Neural crest cell (in vitro differentiated cells): Measurements from ENCODE around the gene GABBR1. TPM values are rescaled to one million over a fixed set of nuclear protein-coding genes. Genes with fewer than 3 reads are reported as not detected.
A peak's percentile ranks its signal among the peaks of the same experiment; 100 is the strongest.

Source experiments
- DNase-seq: peaks from one replicate; pipeline ENCODE4 v3.0.0; 2021; ENCODE audit warnings: low read depth, mixed read lengths, low spot score
- H3K27ac Mint-ChIP-seq: one replicate; pipeline ENCODE4 v1.8.0; 2021; ENCODE audit warnings: mild to moderate bottlenecking, mixed read lengths; ENCODE audit not compliant: unreplicated experiment
- H3K27me3 Mint-ChIP-seq: 2 replicates; pipeline ENCODE4 v1.8.0; 2021; ENCODE audit warnings: low read depth, mild to moderate bottlenecking, mixed read lengths
- H3K36me3 Mint-ChIP-seq: 2 replicates; pipeline ENCODE4 v1.8.0; 2021; ENCODE audit warnings: low read depth, mild to moderate bottlenecking, mixed read lengths
- H3K4me1 Mint-ChIP-seq: 2 replicates; pipeline ENCODE4 v1.8.0; 2021; ENCODE audit warnings: mixed read lengths
- H3K4me3 Mint-ChIP-seq: one replicate; pipeline ENCODE4 v1.8.0; 2021; ENCODE audit warnings: mild to moderate bottlenecking, mixed read lengths
- H3K9me3 Mint-ChIP-seq: 2 replicates; pipeline ENCODE4 v1.8.0; 2021; ENCODE audit warnings: mixed read lengths
- total RNA-seq: library from RNA; stranded (reverse); gene quantifications from 2 replicates; pipeline ENCODE4 v1.2.1, GENCODE V29; 2021
- TF ChIP-seq, protein P1 (sequence below): fragments of 200-600 bp; sonication (generic); conservative IDR thresholded peaks from 2 replicates; pipeline ENCODE4 v1.5.0; 2021; ENCODE audit warnings: antibody characterized with exemption, mild to moderate bottlenecking

Gene GABBR1
- total RNA-seq, 1 donor from 2014 or later = 79.7 TPM

- TF ChIP-seq, protein P1, sequence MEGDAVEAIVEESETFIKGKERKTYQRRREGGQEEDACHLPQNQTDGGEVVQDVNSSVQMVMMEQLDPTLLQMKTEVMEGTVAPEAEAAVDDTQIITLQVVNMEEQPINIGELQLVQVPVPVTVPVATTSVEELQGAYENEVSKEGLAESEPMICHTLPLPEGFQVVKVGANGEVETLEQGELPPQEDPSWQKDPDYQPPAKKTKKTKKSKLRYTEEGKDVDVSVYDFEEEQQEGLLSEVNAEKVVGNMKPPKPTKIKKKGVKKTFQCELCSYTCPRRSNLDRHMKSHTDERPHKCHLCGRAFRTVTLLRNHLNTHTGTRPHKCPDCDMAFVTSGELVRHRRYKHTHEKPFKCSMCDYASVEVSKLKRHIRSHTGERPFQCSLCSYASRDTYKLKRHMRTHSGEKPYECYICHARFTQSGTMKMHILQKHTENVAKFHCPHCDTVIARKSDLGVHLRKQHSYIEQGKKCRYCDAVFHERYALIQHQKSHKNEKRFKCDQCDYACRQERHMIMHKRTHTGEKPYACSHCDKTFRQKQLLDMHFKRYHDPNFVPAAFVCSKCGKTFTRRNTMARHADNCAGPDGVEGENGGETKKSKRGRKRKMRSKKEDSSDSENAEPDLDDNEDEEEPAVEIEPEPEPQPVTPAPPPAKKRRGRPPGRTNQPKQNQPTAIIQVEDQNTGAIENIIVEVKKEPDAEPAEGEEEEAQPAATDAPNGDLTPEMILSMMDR = no peak
- H3K27me3 Mint-ChIP-seq = no peaks in the 10 kb centered on the region
Measured at GRCh38 chr6:29524044-29524443, 108.9 kb downstream of the GABBR1 start.

GRCh38 chr6:29522227-29522626, 110.8 kb downstream of the GABBR1 start:
- TF ChIP-seq, protein P1 = no peak
- no peaks in the 10 kb centered on the region for H3K27me3 Mint-ChIP-seq
- H3K27ac Mint-ChIP-seq = no peak overlapping the region
- peaks cover 7% of the 10 kb centered on the region for H3K9me3 Mint-ChIP-seq
- no peak overlapping the region for H3K4me3 Mint-ChIP-seq
- H3K4me1 Mint-ChIP-seq = no peaks in the 10 kb centered on the region
- no peak for DNase-seq
- peaks cover 5% of the 10 kb centered on the region for H3K36me3 Mint-ChIP-seq

More at GRCh38 chr6:29524044-29524443, 108.9 kb downstream of the GABBR1 start:
- H3K4me3 Mint-ChIP-seq = no peak overlapping the region
- H3K27ac Mint-ChIP-seq = no peak overlapping the region
- no peak for DNase-seq
- H3K9me3 Mint-ChIP-seq = peaks cover 7% of the 10 kb centered on the region
- H3K36me3 Mint-ChIP-seq = peaks cover 5% of the 10 kb centered on the region
- H3K4me1 Mint-ChIP-seq = no peaks in the 10 kb centered on the region

DNA sequence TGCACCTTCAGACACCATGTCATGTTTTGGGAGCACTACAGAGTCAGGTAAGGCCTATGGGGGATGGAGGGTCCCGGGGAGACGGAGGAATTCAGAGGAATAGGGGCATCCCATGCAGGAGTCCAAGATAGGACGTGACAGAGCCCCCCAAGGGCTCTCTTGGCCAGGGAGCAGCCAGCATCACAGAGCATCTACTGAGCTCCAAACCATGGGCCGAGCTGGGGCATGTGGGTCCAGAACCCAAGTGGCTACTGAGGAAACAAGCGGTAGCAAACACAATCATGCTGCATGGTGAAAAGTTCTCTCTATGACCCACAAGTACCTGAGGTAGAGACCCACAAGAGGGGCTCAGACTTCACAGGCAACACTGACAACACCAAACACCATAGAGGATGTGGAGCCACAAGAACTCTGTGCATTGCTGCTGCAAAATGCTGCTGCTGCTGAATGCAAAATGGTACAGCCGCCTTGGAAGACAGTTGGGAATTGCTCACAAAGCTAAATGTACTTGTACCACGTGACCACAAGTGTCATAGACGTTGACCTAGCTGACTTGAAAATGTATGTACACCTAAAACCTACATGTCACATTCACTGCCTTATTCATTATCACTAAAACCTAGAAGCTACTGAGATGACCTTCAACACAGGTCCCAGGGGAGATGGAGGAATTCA, 111.8 kb downstream of the GABBR1 start:
- no peak overlapping the region for H3K4me3 Mint-ChIP-seq
- no peak for DNase-seq
- no peaks in the 10 kb centered on the region for H3K4me1 Mint-ChIP-seq
- no peak overlapping the region for H3K27ac Mint-ChIP-seq
- peaks cover 5% of the 10 kb centered on the region for H3K9me3 Mint-ChIP-seq
- peaks cover 3% of the 10 kb centered on the region for H3K27me3 Mint-ChIP-seq
- TF ChIP-seq, protein P1 = no peak
- peaks cover 5% of the 10 kb centered on the region for H3K36me3 Mint-ChIP-seq

DNA sequence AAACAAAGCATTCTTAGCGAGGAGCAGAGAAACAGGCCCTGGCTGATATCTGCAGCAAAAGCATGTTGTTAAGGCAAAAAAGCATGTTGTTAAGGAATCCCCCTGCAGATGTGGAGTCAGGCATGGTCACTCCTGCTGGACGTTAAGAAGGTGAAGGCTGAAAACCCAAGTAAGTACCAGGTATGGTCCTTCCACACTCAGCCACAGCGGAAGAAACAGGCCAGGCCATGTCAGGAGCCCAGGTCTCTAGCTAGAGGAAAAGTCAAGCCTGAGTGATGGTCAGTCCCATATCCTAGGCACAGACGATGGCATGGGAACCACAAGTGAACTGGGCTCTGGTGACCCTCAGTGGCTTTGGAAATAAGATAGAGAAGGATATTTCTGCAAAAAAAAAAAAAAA, 112.8 kb downstream of the GABBR1 start:
- H3K4me1 Mint-ChIP-seq = no peaks in the 10 kb centered on the region
- peaks cover 5% of the 10 kb centered on the region for H3K9me3 Mint-ChIP-seq
- H3K4me3 Mint-ChIP-seq = no peak overlapping the region
- peaks cover 3% of the 10 kb centered on the region for H3K27me3 Mint-ChIP-seq
- TF ChIP-seq, protein P1 = no peak
- H3K36me3 Mint-ChIP-seq = peaks cover 5% of the 10 kb centered on the region
- DNase-seq = no peak
- H3K27ac Mint-ChIP-seq = no peak overlapping the region

DNA sequence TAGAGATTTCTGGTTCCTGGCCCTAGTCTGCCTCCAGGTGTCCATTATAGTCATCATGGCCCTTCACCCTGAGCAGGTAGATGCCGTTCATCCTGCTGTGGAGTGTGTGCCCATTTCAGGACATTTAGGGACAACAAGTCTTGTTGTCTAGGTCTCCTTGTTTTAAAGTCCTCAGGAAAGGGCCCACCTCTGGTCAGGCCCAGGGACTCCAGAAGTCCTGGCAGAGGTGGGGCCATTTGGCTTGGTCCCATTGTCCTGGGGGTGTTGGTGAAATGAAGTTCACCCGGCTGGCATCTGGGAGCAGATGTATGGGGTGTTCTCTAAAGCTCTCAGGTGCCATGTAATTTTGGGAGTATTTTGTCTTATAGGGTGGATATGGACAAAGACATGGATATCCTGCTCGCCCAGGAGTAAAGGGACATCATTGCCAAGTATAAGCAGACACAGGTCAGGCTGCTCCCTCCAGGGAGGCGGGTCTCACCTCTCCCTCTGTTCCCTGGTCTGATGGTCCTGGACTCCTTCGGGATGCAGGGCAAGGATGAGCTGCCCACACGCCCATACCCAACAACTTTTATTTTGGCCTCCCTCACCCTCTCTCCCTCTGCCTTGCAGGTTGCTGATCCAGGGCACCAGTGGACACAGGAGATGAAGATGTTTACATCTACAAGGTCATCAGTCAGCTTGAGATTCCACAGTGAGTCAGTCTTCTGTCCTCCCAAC, 113.5 kb downstream of the GABBR1 start:
- no peaks in the 10 kb centered on the region for H3K4me1 Mint-ChIP-seq
- TF ChIP-seq, protein P1 = no peak
- DNase-seq = no peak
- peak overlapping the region; percentile 17 for H3K27ac Mint-ChIP-seq
- H3K27me3 Mint-ChIP-seq = peaks cover 3% of the 10 kb centered on the region
- no peak overlapping the region for H3K4me3 Mint-ChIP-seq
- peaks cover 5% of the 10 kb centered on the region for H3K36me3 Mint-ChIP-seq
- peaks cover 7% of the 10 kb centered on the region for H3K9me3 Mint-ChIP-seq
